CD4-positive, alpha-beta T cell treated with Interleukin-10 for 1 hour (primary cell): ENCODE data around the gene PDE4B.
"Not testable (repeated sequence)": the region's sequence is repeated elsewhere in the genome, so short reads cannot be mapped to it uniquely, and the experiment has no call there.

Experiments used
- DNase-seq: peaks from one replicate; pipeline ENCODE4 v3.0.0-alpha.2; 2020

The PDE4B gene

DNA sequence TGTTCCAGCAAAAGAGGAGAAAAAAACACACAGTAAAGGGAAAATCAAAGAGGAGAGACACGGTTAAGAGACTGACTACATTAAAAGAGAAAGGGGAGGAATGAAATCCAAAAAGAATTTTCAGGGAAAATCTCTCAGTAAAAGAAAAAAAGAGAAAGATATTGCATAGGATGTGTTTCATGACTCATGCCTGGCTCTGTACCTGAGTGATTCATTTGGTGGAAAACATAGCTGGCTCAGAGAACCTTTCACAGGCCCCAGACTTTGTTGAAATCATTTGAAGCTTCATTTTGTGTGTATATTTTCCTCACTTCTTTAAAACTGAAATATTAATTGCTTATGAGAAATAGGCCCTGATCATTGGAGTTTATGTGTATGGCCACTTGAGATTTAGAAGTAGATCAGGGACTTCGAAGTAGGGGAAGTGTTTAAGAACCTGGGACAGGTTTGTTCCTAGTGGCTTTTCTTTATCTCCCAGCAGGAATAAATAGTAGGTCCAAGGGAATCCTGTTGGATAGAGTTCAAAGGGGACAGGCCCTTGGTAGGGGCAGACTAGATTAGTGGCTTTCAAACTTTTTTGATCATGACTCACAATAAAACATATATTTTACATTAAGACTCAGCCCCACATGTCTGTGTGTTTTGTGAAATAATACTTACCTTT is 502.1 kb downstream of the PDE4B start:
- DNase-seq: no peak

DNA sequence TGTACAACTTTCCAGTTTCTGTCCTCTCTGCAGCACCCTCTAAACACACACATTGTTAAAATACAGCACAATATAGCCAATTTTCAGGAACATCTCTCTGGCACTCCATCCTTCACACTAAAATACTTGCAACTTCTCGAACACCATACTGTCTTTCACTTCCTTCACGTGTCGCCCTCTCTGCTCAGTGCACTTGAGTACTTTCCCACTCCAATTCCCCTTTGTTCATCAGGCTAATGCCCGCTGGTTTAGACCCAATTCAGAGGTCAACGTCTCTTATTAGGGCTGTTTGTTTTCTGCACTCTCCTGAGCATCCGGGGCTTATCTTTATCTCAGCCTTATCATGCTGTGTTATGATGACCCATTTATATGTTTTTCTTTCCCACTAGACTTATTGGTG is 503.1 kb downstream of the PDE4B start:
- no peak for DNase-seq

DNA sequence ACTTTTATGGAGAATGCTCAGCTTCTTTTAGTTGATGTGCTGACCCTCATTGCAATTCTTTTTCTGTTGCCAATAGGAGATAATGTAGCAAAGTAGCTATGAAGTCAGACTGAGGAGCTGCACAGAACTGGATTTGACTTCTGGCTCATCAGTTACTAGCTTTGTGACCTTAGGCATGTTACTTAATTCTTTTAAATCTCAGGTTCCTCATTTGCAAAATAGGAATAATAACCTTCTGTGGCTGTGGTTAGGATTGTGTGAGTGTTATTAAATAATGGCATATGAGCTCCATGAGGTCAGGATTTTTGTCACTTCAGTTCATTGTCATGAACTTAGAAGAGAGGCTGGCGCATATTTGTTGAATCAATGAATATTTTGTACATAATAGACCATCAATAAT is 503.7 kb downstream of the PDE4B start:
- no peak for DNase-seq

DNA sequence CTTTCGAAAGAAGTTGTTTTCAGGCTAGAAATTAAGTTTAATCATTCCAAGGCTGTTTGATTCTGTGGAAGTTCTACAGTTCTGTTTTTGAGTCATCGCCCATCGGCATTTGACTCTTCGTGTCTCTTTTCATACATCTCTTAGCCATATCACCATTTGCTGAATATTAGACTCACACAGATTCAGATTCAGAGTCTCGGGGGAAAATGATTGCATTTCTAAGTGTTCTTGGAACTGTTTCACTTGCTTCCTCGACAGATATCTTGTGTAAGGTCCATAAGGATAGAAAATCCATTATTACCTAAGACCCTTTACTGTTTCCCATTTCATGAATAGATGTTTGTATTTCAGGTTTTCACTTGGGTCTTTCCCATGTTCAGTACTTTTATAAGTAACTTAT is 504.3 kb downstream of the PDE4B start:
- no peak for DNase-seq

DNA sequence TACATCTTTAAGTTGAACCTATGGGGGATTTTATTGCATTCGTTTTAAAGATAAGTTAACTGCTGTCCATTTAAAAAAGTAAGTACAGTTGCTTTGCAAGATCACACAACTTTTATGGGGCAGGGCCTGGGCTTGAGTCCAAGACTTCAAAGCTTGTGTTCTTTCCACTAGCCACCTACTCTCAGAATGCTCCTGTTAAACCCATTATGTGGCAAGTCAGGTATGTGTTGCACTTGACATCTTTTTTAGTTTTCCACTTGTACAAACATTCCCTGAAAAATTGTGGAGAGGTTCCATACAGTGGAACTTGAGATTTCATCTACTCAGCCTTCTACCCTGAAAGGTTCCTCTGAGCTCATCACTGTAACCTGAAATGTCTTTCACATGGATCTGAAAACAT is 505.8 kb downstream of the PDE4B start:
- DNase-seq: no peak

DNA sequence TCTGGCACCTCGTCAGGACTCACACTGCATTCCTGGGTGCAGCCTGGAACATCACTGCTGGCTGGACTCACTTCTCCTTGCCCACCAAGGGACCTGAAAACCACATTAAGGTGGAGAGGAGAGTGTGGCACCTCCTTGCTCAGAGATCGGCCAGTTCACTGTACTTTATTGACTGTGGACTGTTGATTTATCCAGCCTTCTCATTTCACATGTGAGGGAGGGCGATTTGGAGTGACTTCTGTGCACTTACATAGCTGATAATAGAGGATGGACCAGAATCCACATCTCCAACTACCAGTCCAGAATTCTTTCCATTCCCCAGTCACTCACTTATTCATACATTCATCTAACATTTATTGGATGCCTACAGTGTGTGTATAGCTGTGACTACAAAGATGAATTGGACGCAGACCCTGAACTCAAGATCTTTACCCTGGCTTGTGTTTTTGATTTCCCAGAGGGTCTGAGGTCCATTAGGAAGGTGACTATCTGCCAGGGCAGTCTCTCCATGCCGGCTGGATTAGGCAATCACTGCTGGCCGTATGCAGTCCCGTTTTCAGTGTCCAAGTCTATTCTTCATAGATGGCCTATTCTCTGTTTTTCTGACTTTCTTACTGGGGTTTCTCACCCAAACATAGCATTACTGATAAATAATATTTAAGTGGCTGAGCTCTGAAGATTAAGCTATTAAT is 507.7 kb downstream of the PDE4B start:
- no peak for DNase-seq

DNA sequence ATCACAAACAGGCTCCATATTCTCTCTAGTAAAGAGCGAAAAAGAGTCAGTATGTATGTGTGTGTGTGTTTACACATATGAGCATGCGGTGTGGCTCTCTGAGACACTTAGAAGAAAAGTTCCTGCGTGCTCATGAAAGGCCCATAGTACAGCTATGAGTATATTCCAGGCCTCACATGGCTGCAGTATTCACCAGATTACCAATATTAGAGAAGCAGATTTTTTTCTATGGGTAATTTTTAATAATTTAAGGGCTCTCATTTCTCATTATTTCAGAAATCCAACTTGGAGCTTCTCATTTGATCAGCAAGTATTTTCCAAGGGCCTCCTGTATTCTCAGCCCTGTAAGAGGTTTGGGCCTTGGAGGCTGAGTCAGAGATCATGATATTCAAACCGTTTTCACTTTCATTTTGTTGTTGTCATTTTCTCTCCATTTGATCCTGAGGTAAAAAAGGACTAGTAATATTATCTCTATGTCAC is 508.3 kb downstream of the PDE4B start:
- DNase-seq: peak; percentile 65

DNA sequence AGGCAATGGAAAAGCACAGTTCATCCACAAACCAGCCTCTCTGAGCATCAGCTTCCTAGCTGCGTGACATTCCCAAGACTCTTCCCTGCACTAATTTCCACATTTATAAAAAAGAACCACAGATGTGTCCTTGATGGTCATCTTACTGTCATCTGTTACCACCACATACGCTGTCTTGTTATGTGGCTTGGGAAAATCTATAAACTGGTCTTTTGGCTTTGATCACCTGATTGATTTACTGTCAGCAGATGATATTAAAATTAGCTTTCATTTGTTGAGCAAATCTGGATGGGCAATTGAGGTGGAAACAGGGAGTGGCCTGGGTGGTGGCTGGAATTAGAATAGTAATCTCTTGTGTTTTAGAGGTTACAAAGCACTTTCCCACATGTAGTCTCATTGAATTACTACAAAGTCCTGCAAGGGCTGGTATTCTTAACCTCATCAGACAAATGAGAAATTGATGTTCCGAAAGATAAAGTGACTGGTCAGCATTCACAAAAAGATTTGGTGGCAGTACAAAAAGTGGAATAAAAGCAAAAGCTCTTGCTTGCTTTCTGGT is 509.6 kb downstream of the PDE4B start:
- DNase-seq: no peak

DNA sequence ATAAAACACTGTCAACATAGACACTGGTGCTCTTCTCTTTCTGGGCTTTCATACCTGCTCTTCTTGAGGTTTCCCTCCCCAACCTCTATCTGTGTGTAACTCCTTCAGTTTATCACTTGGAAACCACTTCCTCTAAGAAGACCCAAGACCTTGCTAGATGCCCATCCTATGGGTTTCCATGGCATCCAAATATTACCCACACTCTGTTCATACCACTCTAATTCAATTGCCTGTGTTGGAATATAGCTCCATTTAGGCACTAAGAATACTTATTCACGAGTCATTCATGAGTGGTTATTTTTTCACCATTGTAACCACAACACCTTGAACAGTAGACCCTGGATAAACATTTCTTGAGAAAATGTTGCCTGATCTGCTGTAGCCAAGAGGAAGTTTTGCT is 510.1 kb downstream of the PDE4B start:
- peak; percentile 53 for DNase-seq

DNA sequence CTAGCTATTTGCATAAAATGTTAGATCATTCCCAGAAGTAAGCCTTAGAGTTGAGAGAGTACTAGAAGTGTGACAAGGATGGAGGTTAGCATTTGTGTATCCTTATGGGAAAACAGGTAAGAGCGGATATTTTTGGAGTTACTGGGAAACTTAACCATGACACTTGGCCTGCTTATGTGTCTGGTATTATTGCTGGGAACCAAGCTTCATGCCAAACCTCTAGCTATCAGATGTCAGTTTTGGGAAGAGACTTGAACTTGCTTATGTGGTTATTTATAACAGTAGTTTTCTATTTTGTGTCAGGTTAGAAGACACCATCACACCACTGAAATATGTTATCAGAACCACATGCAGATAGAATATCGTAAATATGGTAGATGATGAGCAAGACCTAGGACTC is 511.0 kb downstream of the PDE4B start:
- no peak for DNase-seq

DNA sequence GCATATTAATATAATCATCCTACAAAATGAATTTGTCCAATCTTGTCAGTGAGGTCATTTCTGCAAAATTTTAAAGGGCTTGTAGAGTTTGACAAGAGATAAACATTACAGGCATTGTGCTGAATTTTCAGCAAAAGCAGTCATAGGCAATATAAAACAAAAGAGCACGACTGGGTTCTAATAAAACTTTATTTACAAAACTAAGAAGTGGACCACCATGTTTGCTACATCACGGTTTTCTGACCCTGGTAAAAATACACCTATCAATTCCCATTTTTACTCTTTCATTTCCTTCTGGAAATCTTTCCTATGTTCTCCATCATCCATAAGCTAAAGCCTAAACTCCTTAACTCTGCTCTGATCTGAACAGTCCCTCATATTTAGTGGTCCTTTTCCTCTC is 511.4 kb downstream of the PDE4B start:
- DNase-seq: no peak

DNA sequence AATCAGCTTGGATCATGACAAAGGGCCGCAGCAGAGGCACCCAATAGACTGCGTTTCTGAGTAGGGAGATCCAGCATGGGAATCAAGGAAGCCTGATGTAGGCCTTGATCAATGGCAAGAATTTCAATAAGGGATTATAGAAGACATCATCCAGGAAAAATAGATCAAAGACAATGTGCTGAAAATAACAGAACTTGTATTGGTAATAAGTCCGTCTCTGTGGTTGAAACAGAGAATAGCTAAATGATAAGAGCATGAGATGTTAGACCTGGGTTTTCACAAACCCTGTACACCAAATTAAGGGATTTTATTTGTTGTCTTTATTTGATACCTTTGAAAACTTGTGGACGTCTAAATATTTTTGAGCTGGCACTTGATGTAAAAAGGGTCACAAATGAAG is 513.2 kb downstream of the PDE4B start:
- no peak for DNase-seq

DNA sequence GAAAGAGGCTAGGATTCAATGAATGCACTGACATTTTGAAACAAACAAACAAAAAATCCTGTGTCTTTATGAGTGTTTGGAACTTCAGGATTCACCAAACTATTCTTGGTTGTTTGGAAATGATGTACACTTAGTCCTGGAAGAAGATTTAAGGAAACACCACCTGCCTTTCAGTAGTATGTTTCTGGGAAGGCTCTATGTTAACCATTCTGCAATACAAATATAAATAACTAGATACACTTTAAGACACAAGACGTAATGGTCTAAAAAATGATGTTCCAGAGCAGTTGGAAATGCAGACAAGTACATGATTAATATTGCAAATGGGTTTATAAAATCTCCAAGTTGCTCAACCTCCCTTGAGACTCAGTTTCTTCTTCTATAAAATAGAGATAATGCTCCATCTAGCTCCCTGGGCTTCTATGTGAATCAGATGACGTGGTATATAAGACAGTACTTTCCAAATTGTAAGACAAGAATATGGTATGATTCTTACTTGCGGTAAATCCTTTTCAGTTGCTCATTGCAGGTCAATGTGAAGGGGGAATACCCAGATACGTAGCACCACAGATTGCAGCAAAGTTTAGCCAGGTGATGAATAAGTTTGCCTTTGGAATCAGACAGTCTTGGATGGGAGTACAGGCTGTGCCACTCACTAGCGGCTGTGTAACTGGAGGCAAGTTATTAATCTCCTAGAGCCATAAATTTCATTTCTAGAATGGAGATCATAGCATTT is 516.5 kb downstream of the PDE4B start:
- DNase-seq: no peak

DNA sequence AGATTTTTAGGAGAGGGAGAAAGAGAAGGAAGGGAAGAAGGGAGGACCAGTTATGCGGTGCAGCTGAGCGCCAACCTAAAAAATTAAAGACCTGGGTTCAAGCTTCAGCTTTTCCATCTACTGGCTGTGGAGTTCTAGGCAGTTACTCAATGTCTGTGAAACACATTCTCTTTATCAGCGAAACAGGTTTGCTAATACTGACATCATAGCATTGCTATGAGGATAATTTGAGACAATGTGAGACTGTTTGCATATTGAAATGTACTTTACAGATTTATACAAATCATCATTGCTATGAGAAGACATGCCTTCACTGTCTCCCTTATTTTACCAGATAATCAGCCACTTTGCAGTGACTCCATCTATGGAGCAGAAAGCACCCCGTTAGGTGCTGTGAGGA is 518.4 kb downstream of the PDE4B start:
- DNase-seq: no peak

DNA sequence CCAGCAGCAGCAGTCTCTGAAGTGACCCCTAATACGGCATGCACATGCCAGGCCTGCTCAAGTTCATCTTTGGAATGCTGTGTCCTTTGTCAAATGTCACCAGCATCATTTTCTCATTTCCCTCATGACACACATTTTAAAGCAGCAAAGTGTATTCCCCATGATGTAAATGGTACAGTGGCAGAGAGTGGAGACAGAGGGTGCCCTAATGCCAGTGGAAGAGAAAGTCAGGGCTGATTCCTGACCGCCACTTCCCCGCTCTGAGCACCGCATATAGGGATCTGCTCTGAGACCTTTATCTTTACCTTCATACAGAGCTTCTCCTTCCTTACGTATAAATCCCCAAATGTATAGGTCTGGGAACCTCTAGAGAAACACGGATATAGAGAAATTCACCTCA is 518.9 kb downstream of the PDE4B start:
- DNase-seq: no peak

DNA sequence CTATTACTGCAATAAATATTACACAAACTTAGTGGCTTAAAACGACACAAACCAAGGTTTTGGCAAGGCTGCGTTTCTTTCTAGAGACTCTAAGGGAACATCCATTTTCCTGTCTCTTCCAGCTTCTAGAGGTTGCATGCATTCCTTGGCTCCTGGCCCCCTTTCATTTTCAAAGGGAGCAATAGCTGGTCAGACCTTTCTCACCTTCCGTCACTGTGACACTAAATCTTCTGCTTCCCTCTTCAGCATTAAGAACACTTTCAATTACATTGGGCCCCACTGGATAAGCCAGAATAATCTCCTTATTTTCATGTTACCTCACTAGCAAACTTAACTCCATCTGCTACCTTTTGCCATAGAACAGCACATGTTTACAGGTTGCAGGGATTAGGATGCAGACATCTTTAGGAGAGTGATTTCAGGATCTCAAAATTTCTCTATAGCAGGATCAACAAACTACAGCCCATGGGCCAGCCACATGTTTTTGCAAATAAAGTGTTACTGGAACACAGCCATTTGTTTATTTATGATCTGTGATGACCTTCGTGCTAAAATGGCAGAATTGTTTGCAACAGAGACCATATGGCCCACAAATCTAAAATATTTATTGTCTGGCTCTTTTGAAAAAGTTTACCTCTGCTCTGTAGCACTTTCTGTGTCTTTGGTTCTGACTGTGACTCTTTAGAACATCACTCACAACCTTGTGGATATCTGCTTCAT is 519.7 kb downstream of the PDE4B start:
- no peak for DNase-seq

DNA sequence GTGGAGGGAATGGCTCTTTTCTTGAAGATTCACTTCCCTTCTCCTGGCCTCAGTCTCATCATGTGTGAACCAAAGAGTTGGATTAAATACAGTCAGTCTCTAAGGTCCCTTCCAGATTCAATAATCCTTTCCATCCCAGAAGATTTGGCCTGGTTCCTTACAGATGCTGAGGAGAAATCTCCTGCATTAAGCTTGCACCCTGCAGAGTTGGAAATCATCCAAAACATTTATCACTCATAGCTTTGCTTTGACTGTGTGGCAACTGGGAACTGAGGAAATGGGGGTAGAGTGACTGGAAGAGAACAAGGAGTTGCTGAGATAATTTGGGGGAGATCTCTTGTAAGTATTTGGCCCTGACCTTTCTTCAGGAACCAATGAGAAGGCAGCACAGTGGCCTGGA is 520.7 kb downstream of the PDE4B start:
- DNase-seq: no peak

DNA sequence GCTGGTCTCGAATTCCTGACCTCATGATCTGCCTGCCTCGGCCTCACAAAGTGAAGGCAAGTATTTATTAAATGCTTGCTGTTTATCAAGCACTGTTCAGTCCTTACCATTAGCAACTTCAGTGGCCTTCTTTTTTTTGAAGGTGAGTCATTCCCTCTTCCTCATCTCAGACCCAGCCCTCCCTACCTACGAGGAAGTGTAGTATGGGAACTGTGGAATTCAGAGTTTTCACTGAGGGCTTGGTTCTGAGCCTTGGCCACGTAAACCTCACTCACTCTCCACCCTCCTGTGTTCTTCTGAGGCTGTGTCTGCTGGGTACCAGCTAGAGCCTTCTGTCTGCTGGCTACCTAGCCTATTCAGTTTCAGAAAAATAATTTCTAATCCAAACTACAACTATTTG is 523.0 kb downstream of the PDE4B start:
- no peak for DNase-seq

DNA sequence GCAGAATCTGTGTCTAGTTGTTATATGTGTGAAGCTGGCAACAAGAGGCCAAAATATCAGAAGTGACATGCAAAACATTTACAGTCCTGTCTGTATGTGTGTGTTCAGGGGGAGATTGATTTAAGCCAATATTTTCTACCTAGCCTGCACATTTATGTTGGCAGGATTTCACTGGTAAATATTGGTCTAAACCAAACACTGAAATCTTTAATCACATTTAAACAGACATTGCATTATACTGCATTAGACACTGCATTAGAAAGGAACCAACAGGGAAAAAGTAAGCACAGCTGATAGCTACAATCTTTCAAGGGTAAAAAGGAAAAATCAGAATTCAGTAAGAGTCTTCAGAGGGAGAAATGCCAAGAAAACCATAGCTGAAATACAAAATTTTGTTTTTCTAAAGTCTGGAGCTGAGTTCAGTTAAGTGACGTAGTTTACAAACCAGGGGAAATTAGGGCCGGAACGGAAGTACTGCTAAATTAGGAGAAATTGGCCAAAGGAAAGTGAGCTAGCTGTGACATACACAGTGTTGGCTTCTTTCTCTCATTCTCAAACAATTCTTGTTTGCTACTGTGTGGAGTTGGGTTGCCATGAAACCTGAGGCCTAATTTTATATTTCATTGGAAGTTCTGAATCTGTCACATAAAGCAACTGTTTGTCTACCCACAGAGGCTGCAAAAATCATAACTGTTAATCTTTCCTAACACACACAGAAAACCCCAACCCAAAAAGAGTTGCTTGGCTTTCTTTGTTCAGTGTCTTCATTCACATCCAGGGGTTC is 524.0 kb downstream of the PDE4B start:
- peak; percentile 28 for DNase-seq

DNA sequence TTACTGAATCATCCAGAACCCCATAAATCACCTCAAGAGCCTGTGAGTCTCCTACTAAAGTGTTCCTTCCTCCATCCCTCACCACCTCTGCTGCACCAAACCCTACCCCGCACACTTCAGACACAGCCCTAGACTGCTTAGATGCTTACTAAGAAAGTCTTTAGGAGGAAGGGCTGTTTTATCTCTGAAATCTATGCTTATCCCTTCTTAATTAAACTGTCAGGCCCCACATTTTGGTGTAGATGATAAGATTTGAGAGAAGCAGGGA is 524.5 kb downstream of the PDE4B start:
- DNase-seq: no peak

DNA sequence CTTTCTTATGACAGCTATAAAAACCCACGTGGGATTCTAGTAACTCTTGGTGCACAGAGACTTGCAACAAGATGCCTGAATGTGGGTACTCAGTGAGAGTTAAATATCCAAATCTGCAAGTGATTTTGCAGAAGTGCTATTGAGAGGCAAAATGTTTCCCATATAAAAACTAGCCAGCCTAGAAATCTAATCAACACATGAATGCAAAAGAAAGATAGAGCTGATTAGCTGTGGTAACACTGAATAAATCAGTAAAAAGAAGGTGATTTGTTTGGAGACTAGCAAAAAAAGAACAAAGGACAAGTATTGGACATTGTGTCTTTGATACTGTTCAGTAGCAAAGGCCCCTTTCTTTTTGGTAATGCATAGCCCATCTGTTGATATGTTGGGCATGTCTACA is 527.5 kb downstream of the PDE4B start:
- no peak for DNase-seq

DNA sequence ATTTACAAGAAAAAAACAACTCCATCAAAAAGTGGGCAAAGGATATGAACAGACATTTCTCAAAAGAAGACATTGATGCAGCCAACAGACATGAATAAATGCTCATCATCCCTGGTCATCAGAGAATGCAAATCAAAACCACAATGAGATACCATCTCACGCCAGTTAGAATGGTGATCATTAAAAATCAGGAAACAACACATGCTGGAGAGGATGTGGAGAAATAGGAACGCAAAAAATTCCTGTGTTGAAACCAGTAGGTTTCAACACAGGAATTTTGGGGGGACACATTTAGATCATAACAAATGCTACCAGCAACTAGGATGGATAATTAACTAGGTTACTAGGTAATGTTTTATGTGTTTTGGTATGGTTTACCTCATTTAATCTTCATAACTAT is 529.8 kb downstream of the PDE4B start:
- DNase-seq: not testable (repeated sequence)
